Measurements from ENCODE around the gene PSMD1.

The PSMD1 gene

DNA sequence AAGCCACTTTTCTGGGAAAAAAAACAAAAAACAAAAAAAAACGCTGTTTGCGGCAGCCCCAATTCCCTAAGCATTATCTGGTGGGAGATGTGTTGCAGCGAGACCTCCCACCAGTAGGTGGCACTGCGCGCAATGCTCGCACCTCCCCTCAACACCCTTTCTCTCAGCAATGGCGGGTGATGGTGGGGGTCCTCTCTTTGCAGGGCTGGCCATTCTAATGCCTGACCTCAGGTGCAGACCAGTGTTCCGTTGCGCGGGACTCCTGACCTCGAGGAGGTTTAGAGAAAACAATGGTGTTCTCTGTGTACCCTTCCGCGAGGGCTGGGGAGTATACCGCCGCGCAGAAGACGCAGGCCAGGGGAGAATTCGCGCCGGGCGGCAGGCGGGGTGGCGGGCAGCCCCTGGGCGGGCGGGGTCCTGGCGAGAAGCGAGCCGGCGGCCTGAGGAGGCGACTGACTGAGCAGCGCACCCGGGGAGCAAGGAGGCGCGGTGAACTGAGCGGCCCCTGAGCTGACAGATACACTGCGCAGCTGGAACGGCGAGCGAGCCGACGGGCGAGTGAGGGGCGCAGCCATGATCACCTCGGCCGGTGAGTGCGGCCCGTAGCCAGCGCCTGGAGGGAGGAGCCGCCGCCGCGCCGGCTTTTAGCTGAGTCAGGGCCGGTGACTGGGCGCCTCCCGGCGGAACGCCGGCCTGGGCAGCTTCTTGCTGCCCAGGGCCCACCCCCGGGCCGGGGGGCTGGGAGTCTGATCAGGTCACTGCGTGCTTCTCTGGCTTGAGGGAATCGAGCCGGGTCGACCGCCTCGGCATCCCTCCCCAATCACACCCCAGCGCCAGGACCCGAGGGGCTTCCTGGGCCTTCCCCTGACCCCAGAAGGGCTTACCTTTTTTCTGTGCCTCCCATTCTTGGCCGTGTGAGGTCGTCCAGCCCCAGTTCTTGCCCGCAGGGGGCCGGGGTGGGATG lies at the start of gene PSMD1:
Gene PSMD1, plus strand, starts transcription at position 415 of the 964 bp plus-strand sequence. Its CDS starts 159 bp downstream, at position 574.
- H3K27ac ChIP-seq: peak within 1 kb of the TSS; percentile 89 to 91

DNA sequence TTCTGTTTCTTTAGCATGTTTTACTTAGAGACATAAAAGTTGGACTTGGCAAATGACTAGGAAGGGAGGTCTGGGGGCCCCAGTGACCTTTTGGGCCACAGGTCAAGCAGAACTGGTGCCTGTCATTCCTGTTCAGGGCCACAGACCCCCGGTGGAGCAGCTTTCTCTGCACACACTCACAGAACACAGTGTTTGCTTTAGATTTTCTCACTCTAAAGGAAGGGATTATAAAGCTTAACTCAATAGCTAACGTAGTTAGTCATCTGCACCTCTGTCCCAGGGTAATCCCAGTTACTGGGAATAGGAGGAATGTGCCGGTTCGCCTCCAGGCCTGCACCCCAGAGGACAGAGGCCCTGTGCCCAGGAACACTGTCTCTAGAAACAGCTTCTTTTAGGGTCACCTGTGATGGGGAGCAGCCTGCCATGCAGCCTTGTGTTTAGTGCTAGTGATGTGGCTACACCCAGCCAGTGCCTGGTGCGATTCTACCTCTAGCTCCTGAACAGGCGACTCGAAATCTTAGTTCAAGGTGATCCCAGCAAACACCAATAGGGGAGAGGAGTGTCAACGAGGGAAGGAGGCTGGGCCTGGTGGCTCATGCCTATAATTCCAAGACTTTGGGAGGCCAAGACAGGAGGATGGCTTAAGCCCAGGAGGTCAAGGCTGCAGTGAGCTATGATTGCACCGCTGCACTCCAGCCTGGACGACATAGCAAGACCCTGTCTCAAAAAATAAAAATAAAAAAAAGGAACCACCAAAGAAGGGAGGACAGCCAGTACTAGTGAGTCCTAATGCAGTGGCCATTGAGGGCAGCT lies 49.2 kb upstream of the PSMD1 start:
- DNase-seq (ENCODE audit: low spot score): no peak
- no peak overlapping the region for H3K27ac ChIP-seq
- no peak overlapping the region for H3K4me3 ChIP-seq
- TF ChIP-seq, protein P1, sequence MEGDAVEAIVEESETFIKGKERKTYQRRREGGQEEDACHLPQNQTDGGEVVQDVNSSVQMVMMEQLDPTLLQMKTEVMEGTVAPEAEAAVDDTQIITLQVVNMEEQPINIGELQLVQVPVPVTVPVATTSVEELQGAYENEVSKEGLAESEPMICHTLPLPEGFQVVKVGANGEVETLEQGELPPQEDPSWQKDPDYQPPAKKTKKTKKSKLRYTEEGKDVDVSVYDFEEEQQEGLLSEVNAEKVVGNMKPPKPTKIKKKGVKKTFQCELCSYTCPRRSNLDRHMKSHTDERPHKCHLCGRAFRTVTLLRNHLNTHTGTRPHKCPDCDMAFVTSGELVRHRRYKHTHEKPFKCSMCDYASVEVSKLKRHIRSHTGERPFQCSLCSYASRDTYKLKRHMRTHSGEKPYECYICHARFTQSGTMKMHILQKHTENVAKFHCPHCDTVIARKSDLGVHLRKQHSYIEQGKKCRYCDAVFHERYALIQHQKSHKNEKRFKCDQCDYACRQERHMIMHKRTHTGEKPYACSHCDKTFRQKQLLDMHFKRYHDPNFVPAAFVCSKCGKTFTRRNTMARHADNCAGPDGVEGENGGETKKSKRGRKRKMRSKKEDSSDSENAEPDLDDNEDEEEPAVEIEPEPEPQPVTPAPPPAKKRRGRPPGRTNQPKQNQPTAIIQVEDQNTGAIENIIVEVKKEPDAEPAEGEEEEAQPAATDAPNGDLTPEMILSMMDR (IDR thresholded peaks at IDR 0.05): no peak

More for the DNA sequence above, at the start of gene PSMD1:
- DNase-seq (ENCODE audit: low spot score): peak; percentile 94
- TF ChIP-seq, protein P1 (IDR thresholded peaks at IDR 0.05): peak; percentile 89
- peak within 1 kb of the TSS; percentile 72 for H3K4me3 ChIP-seq

DNA sequence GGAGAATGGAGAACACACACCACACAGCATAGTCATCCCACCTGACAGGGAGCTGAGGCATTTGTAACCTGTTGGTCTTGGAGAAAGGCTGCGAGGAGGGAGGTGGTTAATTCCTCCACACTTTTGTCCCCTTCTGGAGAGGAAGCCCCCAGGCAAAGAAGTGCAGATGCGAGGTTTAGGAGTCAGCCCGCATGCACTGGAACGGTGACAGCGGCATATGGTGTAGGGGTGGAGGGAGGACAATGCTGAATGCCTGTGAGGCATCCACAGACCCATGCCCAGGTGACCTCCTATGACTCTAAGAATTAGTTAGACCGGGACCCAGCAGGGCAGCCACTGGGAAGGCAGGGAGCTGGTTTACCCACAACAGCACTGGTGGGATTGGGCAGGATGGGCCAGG lies 48.5 kb upstream of the PSMD1 start:
- H3K4me3 ChIP-seq: no peak overlapping the region
- no peak for DNase-seq (ENCODE audit: low spot score)
- TF ChIP-seq, protein P1 (IDR thresholded peaks at IDR 0.05): no peak
- no peak overlapping the region for H3K27ac ChIP-seq

- Histone ChIP-seq H3K27ac (no peak overlapping the region), H3K4me3 (no peak overlapping the region)
- no peak for DNase-seq (ENCODE audit: low spot score)
- TF ChIP-seq, protein P1 (IDR thresholded peaks at IDR 0.05): no peak
Measured at GRCh38 chr2:231009236-231009919, 47.3 kb upstream of the PSMD1 start.

DNA sequence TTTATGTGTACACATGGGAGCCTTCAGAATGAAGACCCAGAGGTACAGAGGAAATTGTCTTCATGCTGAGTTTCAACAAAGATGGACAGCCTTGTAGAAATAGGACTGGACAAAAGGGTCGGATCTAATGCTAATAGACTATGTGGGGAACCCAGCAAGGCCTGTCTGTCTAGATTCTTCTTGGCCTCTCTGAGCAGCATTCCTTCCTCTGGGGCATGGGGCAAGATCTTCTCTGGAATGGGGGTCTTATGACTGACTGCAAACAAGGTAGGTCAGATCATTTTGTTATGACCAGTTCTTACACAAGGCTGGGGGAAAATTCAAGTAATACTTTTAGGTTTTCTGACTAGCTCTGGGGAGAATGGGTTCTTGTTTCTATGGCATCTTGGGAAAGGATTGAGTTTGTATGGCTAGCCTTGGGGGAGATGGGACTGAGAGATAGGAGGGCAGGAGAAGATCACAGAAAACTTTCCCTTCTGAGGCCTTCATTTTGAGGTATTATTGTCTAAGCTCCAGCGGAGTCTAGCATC lies 46.4 kb upstream of the PSMD1 start:
- H3K4me3 ChIP-seq: no peak overlapping the region
- TF ChIP-seq, protein P1 (IDR thresholded peaks at IDR 0.05): no peak
- no peak for DNase-seq (ENCODE audit: low spot score)
- H3K27ac ChIP-seq: no peak overlapping the region

GRCh38 chr2:231011526-231011925 lies 45.1 kb upstream of the PSMD1 start:
- DNase-seq (ENCODE audit: low spot score): no peak
- Histone ChIP-seq H3K27ac (no peak overlapping the region), H3K4me3 (no peak overlapping the region)
- TF ChIP-seq, protein P1 (IDR thresholded peaks at IDR 0.05): no peak
